ENCODE measurements around the gene BMAL1.
A peak's percentile ranks its signal among the peaks of the same experiment; 100 is the strongest.

BMAL1 gene

DNA sequence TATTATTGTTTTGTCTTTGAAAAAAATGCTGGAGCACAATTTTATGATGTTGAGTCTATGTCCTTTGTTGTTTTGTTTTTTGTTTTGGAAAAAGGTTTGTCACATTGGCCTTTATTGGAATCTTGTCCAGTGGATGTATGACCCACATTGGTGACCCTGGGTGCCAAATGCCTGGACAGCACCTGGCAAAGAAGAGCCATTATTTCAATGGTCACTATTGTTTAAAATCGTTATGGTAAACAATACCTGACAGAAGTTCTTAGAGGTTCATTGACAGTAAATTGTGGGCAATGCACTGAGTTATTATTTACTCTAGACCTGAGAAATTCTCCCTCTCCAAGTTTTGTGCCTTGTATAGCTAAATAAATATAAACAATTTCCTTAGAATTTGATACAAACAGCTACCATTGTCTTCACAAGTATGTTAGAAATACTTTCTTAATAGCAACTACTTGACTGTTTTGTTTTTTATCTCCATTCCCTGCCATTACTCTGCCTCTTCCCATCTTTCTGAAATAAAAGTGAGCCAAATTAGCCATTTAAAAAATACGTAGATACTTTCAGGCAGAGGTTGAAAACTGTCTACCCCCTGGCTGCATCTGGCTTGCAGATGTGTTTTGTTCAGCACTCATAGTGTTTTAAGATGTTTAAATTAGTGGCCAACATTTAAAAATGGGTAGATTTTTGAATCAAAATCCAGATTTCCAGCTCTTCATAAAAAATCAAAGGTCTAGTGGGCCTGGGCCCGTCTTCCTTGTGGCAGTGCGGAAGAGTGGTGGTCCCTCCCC is 39.9 kb downstream of the BMAL1 start:
- no peak for DNase-seq (ENCODE audit: low read depth)

DNA sequence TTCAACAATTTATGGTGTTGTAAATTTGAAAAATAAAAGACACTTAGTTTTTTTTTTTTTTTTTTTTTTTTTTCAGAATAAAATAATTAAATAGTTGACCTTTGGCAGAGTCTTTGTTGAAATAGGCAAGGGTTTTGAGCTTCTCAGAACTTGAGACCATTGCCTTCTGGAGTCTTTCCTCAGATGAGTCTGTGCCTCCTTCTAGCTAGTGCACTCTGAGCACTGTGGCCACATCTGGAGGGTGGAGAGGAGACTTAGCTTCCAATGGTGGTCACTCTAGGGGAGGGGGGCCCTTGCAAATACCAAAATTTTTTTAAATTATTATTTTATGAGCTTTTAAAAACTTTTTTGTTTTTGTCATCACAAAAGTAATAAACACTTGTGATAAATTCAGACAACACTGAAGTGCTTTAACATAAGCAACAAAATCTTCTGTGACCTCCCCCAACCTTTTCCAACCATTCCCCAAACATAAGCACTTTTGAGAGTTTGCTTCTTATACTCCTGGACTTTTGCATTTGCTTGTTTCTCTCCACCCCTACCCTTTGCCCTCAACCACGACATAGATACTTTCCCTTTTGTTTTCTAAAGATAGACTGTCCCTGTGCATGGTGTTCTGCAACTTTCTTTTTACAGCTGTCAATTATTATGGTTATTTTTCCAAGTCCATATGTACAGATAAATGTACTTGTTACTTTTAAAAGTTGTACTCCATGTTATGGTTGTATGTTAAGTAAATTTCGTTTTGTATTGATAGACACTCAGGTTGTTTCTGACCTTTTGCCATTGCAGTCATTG is 41.1 kb downstream of the BMAL1 start:
- no peak for DNase-seq (ENCODE audit: low read depth)

DNA sequence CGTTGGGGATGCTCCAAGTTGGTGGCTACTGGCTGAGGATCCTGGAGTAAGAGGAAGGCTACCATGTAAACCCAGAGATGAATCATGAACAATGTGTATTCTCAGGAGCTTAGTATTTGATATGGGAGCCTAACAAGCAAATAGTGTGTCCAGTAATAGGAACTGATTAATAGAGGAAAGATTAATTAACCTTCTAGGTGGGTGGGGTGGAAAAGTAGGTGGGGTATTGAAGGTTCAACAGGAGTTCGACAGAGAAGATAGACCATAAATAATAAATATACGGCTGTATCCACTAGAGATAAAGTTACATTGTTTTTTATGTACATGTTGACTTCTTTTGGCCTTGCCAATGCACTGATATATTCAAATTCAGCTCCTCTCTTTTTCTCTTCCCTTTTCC is 43.1 kb downstream of the BMAL1 start:
- DNase-seq (ENCODE audit: low read depth), result no peak

DNA sequence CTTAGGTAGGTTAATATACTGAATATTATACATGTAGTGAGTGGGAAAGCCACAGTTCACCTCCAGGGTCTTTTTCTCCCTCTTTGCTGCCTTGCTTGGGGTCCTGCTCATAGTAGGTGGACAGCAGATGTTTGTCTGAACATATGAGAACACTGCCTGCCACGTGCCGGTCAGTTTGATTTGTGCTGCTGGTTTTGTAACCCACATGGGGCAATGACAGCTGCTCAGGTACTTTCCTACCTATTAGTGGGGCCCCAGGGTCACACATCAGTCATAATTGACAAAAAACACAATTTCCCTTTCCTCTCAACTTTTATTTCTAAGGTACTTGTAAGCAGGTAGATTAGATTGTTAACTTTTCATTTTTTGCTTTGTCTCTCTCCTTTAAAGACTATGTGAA is 43.8 kb downstream of the BMAL1 start:
- DNase-seq (ENCODE audit: low read depth), result no peak

DNA sequence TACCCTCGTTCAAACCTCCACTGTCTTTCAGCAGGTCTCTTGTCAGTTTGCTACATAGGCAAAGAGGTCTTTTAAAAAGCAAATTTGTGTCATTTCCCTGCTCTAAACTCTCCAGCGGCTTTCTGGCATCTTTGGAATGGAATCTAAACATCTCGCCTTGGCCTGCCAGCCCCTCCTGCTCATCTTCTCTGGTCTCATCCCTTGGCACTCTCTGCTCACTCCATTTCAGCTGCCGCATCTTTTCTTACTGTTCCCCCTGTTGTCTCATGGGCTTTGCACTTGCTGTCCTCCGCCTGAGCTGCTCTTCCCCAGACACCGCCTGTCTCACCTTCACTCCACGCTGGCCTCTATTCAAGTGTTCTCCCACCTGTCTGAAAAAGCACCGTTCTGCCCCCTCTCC is 46.6 kb downstream of the BMAL1 start:
- DNase-seq (ENCODE audit: low read depth), result no peak

DNA sequence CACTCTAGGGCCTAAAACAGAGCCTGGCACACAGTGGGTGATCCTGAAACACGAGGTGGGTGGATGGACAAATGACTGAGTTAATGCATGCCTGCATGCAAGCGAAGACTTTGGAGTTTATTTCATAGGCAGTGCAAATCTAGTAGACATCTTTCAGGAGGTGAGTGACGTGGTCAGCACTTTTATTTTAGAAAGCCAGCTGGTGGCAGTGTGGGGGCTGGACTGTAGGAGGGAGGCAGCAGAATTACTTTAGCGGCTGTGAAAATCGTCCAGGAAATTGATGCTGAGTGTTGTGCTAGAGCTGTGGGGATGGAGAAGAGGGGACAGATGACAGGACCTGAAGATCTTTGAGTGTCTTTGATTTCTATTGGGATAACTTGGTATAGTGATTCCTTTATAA is 47.1 kb downstream of the BMAL1 start:
- no peak for DNase-seq (ENCODE audit: low read depth)

DNA sequence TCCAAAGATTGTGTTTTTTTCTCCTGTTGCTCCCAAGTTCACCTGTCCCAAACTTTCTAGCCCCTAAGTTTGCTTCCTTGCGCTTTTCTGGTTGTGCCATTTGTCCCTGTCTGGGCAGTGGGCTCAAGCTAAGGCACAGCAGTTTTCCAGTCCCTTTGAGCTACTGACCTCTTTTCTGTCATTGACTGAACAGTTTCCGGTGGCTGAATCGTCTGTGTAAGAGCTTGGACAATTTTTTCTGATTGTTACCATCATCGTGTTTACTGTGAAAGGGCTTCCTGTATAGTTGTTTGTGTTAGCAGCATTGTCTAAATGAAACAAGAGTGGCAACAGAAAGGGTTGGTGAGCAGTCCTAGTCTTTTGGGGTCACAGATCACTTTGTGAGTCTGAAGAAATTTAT is 49.8 kb downstream of the BMAL1 start:
- DNase-seq (ENCODE audit: low read depth), result no peak

- no peak for DNase-seq (ENCODE audit: low read depth)
Measured at GRCh38 chr11:13328286-13328685, 50.7 kb downstream of the BMAL1 start.

DNA sequence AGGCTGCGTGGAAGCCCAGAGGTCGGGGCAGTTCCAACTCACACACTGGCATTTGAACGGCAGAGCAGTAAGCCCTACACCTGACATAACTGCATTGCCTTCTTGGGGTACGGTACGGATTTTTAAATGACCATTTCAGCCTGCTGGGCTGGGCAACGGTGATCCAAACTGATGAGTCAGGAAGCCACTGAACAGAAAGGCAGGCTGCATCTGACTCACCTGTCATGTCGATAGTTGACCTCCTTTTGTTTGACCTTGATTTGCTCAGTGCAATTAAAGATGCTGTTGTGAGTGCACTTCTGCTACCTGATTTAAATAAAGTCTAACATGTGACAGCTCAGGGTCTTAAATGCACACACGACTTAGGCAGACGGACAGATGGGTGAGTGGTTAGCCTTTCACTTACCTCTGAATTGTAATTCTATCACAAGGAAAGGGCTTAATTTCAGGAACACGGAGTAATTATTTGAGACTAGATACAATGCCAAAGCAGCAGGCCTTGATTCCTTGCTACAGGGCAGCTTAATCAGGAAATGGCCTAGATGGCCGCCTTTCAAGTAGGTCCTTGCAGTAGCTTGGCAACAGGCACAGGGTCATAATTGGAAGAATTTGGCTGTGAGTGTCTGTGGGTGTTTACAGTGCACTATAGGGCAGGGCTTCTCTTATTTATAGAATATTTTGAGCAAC is 52.2 kb downstream of the BMAL1 start:
- no peak for DNase-seq (ENCODE audit: low read depth)

- no peak for DNase-seq (ENCODE audit: low read depth)
Measured at GRCh38 chr11:13332124-13332523, 54.5 kb downstream of the BMAL1 start.

DNA sequence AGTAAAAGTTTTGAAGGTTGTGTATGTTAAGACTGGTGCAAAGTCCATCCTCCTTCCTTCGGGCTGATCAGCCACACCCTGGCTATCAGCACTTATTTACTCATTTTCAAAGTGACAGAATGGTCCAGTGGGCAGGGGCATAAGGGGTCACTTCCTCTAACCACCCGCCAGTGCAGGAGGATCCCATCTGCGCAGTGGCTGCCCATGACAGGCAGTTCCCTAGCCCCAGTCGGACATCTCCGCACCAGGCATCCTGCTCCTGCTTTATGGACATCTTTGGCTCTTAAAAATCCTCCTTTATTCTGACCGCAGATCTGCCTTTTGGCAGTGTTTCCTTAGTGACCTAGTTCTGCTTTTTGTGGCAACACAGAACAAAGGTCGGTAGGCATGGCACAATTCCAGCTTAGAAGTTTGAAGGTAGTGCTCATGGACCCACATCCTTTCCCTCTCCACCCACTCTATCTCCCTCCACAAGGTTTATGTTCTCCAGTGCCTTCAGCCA is 55.9 kb downstream of the BMAL1 start:
- no peak for DNase-seq (ENCODE audit: low read depth)

DNA sequence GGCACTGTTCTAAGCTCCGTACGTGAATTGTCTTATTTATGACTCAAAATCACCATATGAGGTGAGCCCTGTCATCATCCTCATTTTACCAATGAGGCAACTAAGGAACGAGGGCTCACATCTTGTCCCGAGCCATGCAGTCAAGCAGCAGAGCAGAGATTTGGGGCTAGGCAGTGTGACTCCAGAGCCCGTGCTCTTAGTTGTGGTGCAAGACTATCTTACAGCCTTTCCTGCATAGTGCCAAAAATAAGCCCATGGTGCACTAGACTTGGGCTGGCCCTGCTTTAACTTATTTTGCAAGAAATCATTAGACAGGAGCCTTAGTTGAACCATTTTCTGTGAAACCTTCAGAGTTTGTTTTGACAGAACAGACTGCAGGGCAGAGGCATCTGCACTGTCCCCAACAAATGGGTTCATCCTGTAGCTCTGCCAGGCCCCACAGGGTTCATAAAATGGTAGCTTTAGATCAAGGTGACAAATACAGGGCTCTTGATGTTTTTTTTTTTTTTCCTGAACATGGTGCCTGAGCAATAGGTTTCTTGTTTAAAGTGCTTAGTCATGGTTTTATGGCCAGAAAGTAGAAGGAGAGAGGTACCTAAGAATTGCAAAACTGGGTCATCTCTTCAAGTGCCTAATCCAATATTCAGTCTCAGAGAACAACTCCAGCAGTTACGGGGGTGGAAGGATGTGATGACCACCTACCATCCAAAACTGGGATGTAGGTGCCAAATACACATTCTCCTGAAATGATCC is 56.6 kb downstream of the BMAL1 start:
- DNase-seq (ENCODE audit: low read depth), result no peak

- DNase-seq (ENCODE audit: low read depth), result peak; percentile 48
Measured at GRCh38 chr11:13335319-13335718, 57.7 kb downstream of the BMAL1 start.

DNA sequence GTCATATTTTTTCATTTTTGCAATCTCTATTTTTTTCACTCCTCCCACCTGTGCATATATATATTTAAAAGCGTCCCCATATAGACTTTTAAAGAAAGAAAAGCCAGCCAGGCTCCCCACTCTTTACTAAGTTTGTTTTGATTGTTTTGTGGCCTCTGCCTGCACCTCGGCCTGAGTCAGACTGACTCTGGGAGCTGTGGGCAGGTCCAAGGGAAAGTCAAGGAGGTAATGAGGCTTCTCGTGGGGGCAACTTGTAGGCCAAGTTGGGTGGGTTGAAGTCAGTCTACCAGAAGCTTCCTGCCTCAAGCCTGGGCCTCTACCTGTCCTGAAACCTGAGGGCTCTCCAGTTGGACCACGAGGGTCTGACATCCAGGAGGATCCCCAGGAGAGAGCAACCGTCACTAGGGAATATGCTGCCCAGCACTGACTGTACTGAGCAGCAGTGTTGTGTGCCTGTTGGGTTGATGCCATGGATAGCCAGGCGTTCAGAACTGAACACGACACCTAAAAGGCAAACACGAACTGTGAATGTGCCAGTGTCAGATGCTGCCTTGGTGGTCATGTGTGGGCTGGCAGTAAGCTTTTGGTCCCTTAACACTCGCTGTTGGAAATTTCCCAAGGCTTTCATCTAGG is 58.8 kb downstream of the BMAL1 start:
- no peak for DNase-seq (ENCODE audit: low read depth)

GRCh38 chr11:13338019-13338426 is 60.4 kb downstream of the BMAL1 start:
- no peak for DNase-seq (ENCODE audit: low read depth)

DNA sequence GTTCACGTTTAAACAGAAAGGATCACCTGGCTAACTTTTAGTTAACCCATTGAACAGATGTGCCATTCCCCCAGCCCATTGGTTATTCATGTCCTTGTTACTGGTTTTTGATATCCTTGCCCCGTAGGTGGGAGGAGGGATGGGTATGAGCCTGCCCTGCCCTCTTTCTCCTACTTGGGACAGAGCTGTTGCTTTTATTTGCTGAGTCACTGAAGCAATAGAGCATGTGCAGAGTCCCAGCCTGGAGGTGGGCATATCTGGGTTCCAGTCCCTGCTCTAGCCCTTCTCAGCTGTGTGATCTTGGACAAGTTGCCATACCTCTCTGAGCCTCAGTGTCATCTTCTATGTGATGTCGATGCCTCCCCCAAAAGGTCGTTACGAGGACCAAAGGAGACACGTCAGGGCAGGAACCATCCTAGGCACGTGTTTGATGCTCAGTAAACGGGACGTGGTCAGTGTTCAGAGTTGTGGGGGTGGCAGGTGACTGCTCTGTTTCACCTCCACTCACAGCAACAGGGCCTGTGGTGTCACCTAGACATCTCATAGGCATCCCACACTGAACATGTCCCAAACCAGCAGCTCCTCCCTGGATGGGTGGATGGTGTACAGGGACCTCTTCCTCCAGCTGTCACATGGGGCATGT is 61.0 kb downstream of the BMAL1 start:
- DNase-seq (ENCODE audit: low read depth), result no peak

- no peak for DNase-seq (ENCODE audit: low read depth)
Measured at GRCh38 chr11:13339195-13340153, 61.9 kb downstream of the BMAL1 start.

GRCh38 chr11:13341026-13341425 is 63.4 kb downstream of the BMAL1 start:
- DNase-seq (ENCODE audit: low read depth), result no peak

DNA sequence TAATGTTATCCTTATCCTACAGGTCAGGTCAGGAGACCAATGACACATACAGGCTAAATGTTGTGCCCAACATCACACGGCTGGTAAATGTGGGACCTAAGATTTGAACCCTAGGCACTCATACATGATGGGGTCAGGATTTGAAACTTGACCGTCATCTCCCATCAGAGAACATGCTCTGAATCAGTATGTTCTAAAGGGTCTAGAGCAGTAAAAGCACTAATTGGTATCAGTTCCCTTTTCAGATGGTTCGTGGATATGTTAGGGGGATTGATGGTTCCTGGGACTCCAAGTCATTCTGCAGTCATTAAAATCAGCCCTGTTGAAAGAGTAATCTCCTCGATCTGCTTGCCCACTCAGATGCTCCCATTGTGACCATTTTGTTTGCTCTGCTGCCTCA is 65.5 kb downstream of the BMAL1 start:
- DNase-seq (ENCODE audit: low read depth), result no peak
